SK-N-MC (cell line): ENCODE measurements around the gene TMEM87B.

Experiments used
- EZH2 ChIP-seq: fragments of 200-600 bp; sonication (generic); IDR thresholded peaks from one replicate; pipeline ENCODE4 v1.6.1; 2017; ENCODE audit warnings: antibody characterized with exemption
- FOXP2 ChIP-seq: optimal IDR thresholded peaks from 2 replicates; pipeline ENCODE3; 2011; ENCODE audit warnings: mild to moderate bottlenecking, moderate library complexity; ENCODE audit not compliant: insufficient read depth; ENCODE audit errors: extremely low read length, control extremely low read depth
- POLR2AphosphoS5 ChIP-seq: IDR thresholded peaks from 2 replicates; pipeline ENCODE4 v1.6.1; 2012; ENCODE audit warnings: mild to moderate bottlenecking, low read depth, low read length, borderline replicate concordance

GRCh38 chr2:112140899-112141625, 86.0 kb downstream of the TMEM87B start:
- TF ChIP-seq EZH2 (no peak), POLR2AphosphoS5 (no peak), FOXP2 (no peak)
